ENCODE data around the gene HDLBP. TPM values are rescaled to one million over a fixed set of nuclear protein-coding genes. Genes with fewer than 3 reads are reported as not detected.
"Not testable (repeated sequence)": the region's sequence is repeated elsewhere in the genome, so short reads cannot be mapped to it uniquely, and the experiment has no call there.

HDLBP gene
- total and polyA plus RNA-seq, 2 donors: 85.1 to 111 TPM

DNA sequence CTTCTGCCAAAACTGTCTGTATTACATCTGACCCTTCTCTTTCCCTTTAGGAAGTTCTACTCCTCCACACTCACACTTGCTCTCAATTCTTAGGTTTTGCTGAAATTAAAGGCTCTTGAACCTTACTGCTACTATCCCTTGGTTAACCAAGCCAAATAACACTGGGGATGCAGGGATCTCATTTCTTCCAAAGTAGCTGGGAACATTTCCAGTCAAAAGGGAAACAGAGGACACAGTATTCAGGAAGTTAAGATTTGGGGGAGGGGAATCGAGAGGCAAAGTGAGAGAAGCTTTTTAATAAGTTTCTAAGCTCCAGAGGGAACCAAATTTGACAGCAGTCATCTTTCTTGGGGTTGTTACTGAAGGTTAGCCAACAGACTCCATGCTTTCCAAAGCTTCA lies 6.4 kb upstream of the HDLBP start:
- H3K9me3 ChIP-seq (ENCODE audit: control insufficient read depth in 2 of 2, insufficient read depth in 1 of 2, low read length in 1 of 2): peaks cover 0 to 4% of the 10 kb centered on the region in 2 donors
- no peak for DNase-seq (ENCODE audit: low read depth in 6 of 9, low spot score in 9 of 9)
- H3K36me3 ChIP-seq (ENCODE audit: control insufficient read depth in 2 of 2, insufficient read depth in 2 of 2, low read length in 1 of 2): peaks cover 3 to 24% of the 10 kb centered on the region in 2 donors
- H3K27ac ChIP-seq (ENCODE audit: low read depth in 1 of 2, low read length in 1 of 2): no peak overlapping the region
- no peaks in the 10 kb centered on the region for H3K27me3 ChIP-seq (ENCODE audit: control insufficient read depth in 2 of 2, insufficient read depth in 1 of 2, low read length in 1 of 2)
- no peak overlapping the region for H3K4me3 ChIP-seq (ENCODE audit: low read length in 2 of 2)
- H3K4me1 ChIP-seq (ENCODE audit: control insufficient read depth in 2 of 2, insufficient read depth in 2 of 2, low read length in 2 of 2): peaks cover 12 to 14% of the 10 kb centered on the region in 2 donors
- WGBS: 73% methylated on average over 1 of the region's 1 CpG

- no peaks in the 10 kb centered on the region for H3K27me3 ChIP-seq (ENCODE audit: control insufficient read depth in 2 of 2, insufficient read depth in 1 of 2, low read length in 1 of 2)
- WGBS: 93% methylated on average over 1 of the region's 1 CpG
- peaks cover 12 to 18% of the 10 kb centered on the region in 2 donors for H3K4me1 ChIP-seq (ENCODE audit: control insufficient read depth in 2 of 2, insufficient read depth in 2 of 2, low read length in 2 of 2)
- no peak overlapping the region for H3K4me3 ChIP-seq (ENCODE audit: low read length in 2 of 2)
- DNase-seq (ENCODE audit: low read depth in 6 of 9, low spot score in 9 of 9): no peak
- peaks cover 0 to 17% of the 10 kb centered on the region in 2 donors for H3K36me3 ChIP-seq (ENCODE audit: control insufficient read depth in 2 of 2, insufficient read depth in 2 of 2, low read length in 1 of 2)
- peaks cover 0 to 1% of the 10 kb centered on the region in 2 donors for H3K9me3 ChIP-seq (ENCODE audit: control insufficient read depth in 2 of 2, insufficient read depth in 1 of 2, low read length in 1 of 2)
- H3K27ac ChIP-seq (ENCODE audit: low read depth in 1 of 2, low read length in 1 of 2): no peak overlapping the region
Observed at GRCh38 chr2:241321033-241321432, 5.6 kb upstream of the HDLBP start.

DNA sequence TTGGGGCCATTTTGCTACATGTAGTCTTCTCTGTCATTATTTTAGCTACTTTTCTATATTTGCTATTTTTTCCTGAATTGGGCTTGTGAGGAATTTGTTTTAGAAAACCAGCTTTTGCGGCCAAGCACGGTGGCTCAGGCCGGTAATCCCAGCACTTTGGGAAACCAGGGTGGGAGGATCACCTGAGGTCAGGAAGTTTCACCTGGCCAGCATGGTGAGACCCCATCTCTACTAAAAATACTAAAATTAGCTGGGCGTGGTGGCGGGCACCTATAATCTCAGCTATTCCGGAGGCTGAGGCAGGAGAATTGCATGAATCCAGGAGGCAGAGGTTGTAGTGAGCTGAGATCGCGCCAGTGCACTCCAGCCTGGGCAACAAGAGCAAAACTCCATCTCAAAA lies 4.9 kb upstream of the HDLBP start:
- Histone ChIP-seq H3K27me3 (ENCODE audit: control insufficient read depth in 2 of 2, insufficient read depth in 1 of 2, low read length in 1 of 2) (no peaks in the 10 kb centered on the region), H3K36me3 (ENCODE audit: control insufficient read depth in 2 of 2, insufficient read depth in 2 of 2, low read length in 1 of 2) (peaks cover 0 to 14% of the 10 kb centered on the region in 2 donors), H3K9me3 (ENCODE audit: control insufficient read depth in 2 of 2, insufficient read depth in 1 of 2, low read length in 1 of 2) (peaks cover 0 to 2% of the 10 kb centered on the region in 2 donors), H3K4me1 (ENCODE audit: control insufficient read depth in 2 of 2, insufficient read depth in 2 of 2, low read length in 2 of 2) (peaks cover 12 to 18% of the 10 kb centered on the region in 2 donors), H3K4me3 (ENCODE audit: low read length in 2 of 2) (no peak overlapping the region), H3K27ac (ENCODE audit: low read depth in 1 of 2, low read length in 1 of 2) (no peak overlapping the region)
- no peak for DNase-seq (ENCODE audit: low read depth in 6 of 9, low spot score in 9 of 9)
- 97% methylated on average over 8 of the region's 8 CpGs for WGBS

DNA sequence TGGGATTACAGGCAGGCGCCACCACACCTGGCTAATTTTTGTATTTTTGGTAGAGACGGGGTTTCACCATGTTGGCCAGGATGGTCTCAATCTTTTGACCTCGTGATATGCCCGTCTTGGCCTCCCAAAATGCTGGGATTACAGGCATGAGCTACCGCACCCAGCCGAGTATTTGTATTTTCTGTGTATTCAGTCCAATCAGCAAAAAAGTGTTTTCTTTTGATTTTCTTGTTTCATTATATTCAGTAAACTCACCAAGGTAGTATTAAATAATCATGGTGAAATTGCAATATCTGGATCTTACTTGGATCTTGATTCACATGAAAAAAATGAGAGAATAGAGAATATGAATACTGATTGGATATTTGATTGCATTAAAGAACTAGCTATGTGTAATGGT lies 3.4 kb upstream of the HDLBP start:
- H3K4me3 ChIP-seq (ENCODE audit: low read length in 2 of 2): not testable (repeated sequence)

GRCh38 chr2:241317391-241317790 lies 1.9 kb upstream of the HDLBP start:
- WGBS: 86% methylated on average over 4 of the region's 4 CpGs
- H3K4me1 ChIP-seq (ENCODE audit: control insufficient read depth in 2 of 2, insufficient read depth in 2 of 2, low read length in 2 of 2): peaks cover 12 to 33% of the 10 kb centered on the region in 2 donors

More for the DNA sequence above, 3.4 kb upstream of the HDLBP start:
- H3K36me3 ChIP-seq (ENCODE audit: control insufficient read depth in 2 of 2, insufficient read depth in 2 of 2, low read length in 1 of 2); H3K27me3 ChIP-seq (ENCODE audit: control insufficient read depth in 2 of 2, insufficient read depth in 1 of 2, low read length in 1 of 2); DNase-seq (ENCODE audit: low read depth in 6 of 9, low spot score in 9 of 9); H3K9me3 ChIP-seq (ENCODE audit: control insufficient read depth in 2 of 2, insufficient read depth in 1 of 2, low read length in 1 of 2); H3K27ac ChIP-seq (ENCODE audit: low read depth in 1 of 2, low read length in 1 of 2): not testable (repeated sequence)
- H3K4me1 ChIP-seq (ENCODE audit: control insufficient read depth in 2 of 2, insufficient read depth in 2 of 2, low read length in 2 of 2): peaks cover 12 to 26% of the 10 kb centered on the region in 2 donors
- WGBS: 98% methylated on average over 6 of the region's 6 CpGs

GRCh38 chr2:241316825-241317224 lies 1.4 kb upstream of the HDLBP start:
- Histone ChIP-seq H3K4me1 (ENCODE audit: control insufficient read depth in 2 of 2, insufficient read depth in 2 of 2, low read length in 2 of 2) (peaks cover 12 to 33% of the 10 kb centered on the region in 2 donors), H3K27ac (ENCODE audit: low read depth in 1 of 2, low read length in 1 of 2) (peak overlapping the region; percentile 83 to 92), H3K9me3 (ENCODE audit: control insufficient read depth in 2 of 2, insufficient read depth in 1 of 2, low read length in 1 of 2) (peaks cover 0 to 2% of the 10 kb centered on the region in 2 donors), H3K36me3 (ENCODE audit: control insufficient read depth in 2 of 2, insufficient read depth in 2 of 2, low read length in 1 of 2) (peaks cover 0 to under 1% of the 10 kb centered on the region in 2 donors), H3K27me3 (ENCODE audit: control insufficient read depth in 2 of 2, insufficient read depth in 1 of 2, low read length in 1 of 2) (no peaks in the 10 kb centered on the region), H3K4me3 (ENCODE audit: low read length in 2 of 2) (peak overlapping the region; percentile 80 to 98)
- DNase-seq (ENCODE audit: low read depth in 6 of 9, low spot score in 9 of 9): no peak
- 38% methylated on average over 4 of the region's 4 CpGs for WGBS

More at GRCh38 chr2:241317391-241317790, 1.9 kb upstream of the HDLBP start:
- Histone ChIP-seq H3K9me3 (ENCODE audit: control insufficient read depth in 2 of 2, insufficient read depth in 1 of 2, low read length in 1 of 2) (peaks cover 0 to 2% of the 10 kb centered on the region in 2 donors), H3K27me3 (ENCODE audit: control insufficient read depth in 2 of 2, insufficient read depth in 1 of 2, low read length in 1 of 2) (no peaks in the 10 kb centered on the region), H3K36me3 (ENCODE audit: control insufficient read depth in 2 of 2, insufficient read depth in 2 of 2, low read length in 1 of 2) (peaks cover 0 to 3% of the 10 kb centered on the region in 2 donors), H3K4me3 (ENCODE audit: low read length in 2 of 2) (peak overlapping the region; percentile 80 to 98), H3K27ac (ENCODE audit: low read depth in 1 of 2, low read length in 1 of 2) (no peak overlapping the region)
- DNase-seq (ENCODE audit: low read depth in 6 of 9, low spot score in 9 of 9): no peak

GRCh38 chr2:241315879-241316631 lies 583 bp upstream of the HDLBP start, which contains the start of gene SEPTIN2:
SEPTIN2 (plus strand) TSS chr2:241315925; CDS start chr2:241324233, 8,308 bp downstream.
- Histone ChIP-seq H3K27me3 (ENCODE audit: control insufficient read depth in 2 of 2, insufficient read depth in 1 of 2, low read length in 1 of 2) (no peaks in the 10 kb centered on the region), H3K9me3 (ENCODE audit: control insufficient read depth in 2 of 2, insufficient read depth in 1 of 2, low read length in 1 of 2) (peaks cover 0 to 2% of the 10 kb centered on the region in 2 donors), H3K4me1 (ENCODE audit: control insufficient read depth in 2 of 2, insufficient read depth in 2 of 2, low read length in 2 of 2) (peaks cover 12 to 39% of the 10 kb centered on the region in 2 donors), H3K4me3 (ENCODE audit: low read length in 2 of 2) (peak within 1 kb of the TSS; percentile 80 to 98), H3K27ac (ENCODE audit: low read depth in 1 of 2, low read length in 1 of 2) (peak within 1 kb of the TSS; percentile 98 to 99), H3K36me3 (ENCODE audit: control insufficient read depth in 2 of 2, insufficient read depth in 2 of 2, low read length in 1 of 2) (no peaks in the 10 kb centered on the region)
- DNase-seq (ENCODE audit: low read depth in 6 of 9, low spot score in 9 of 9): peak in 6 of 9 donors; percentile 64 to 89 (median 73)
- WGBS: under 1% methylated on average over 75 of the region's 75 CpGs

- peaks cover 15 to 50% of the 10 kb centered on the region in 2 donors for H3K4me1 ChIP-seq (ENCODE audit: control insufficient read depth in 2 of 2, insufficient read depth in 2 of 2, low read length in 2 of 2)
- DNase-seq (ENCODE audit: low read depth in 6 of 9, low spot score in 9 of 9): peak in 2 of 9 donors; percentile 26 to 28
- H3K4me3 ChIP-seq (ENCODE audit: low read length in 2 of 2): peak overlapping the region; percentile 80 to 98
- WGBS: 4% methylated on average over 38 of the region's 38 CpGs
- peak overlapping the region; percentile 98 to 99 for H3K27ac ChIP-seq (ENCODE audit: low read depth in 1 of 2, low read length in 1 of 2)
- H3K9me3 ChIP-seq (ENCODE audit: control insufficient read depth in 2 of 2, insufficient read depth in 1 of 2, low read length in 1 of 2): peaks cover 0 to 2% of the 10 kb centered on the region in 2 donors
- H3K36me3 ChIP-seq (ENCODE audit: control insufficient read depth in 2 of 2, insufficient read depth in 2 of 2, low read length in 1 of 2): no peaks in the 10 kb centered on the region
- no peaks in the 10 kb centered on the region for H3K27me3 ChIP-seq (ENCODE audit: control insufficient read depth in 2 of 2, insufficient read depth in 1 of 2, low read length in 1 of 2)
Observed at GRCh38 chr2:241314226-241315092, 1.0 kb downstream of the HDLBP start.

Measured in thymus (tissue), 11 donors.